GM18951 (cell line): ENCODE data around the gene SCN1B.
"Not testable (repeated sequence)": the region's sequence is repeated elsewhere in the genome, so short reads cannot be mapped to it uniquely, and the experiment has no call there.

Experiments used
- POLR2A ChIP-seq: IDR thresholded peaks from 4 replicates; pipeline ENCODE4 v1.6.1; 2011; ENCODE audit warnings: mild to moderate bottlenecking; ENCODE audit not compliant: insufficient read length, insufficient read depth; ENCODE audit errors: extremely low read depth
- in situ Hi-C: fragments of 300-500 bp; cut with MboI; formaldehyde crosslinking; loops from one replicate; pipeline ENCODE4 v1.12.0; 2022; ENCODE audit warnings: low sequenced_read_pairs, mixed read lengths, inconsistent platforms; ENCODE audit not compliant: unreplicated experiment

SCN1B gene

GRCh38 chr19:35041548-35042055, 11.3 kb downstream of the SCN1B start, which contains the start of gene HPN:
TSS of gene HPN (plus strand) at chr19:35041721. CDS start at chr19:35042507, 786 bp downstream.
- in situ Hi-C loops = no loop called here
- no peak for TF ChIP-seq POLR2A

- no peak for TF ChIP-seq POLR2A
- in situ Hi-C loops = no loop called here
Measured at GRCh38 chr19:35042056-35042730, 11.9 kb downstream of the SCN1B start.

- no peak for TF ChIP-seq POLR2A
- in situ Hi-C loops = no loop called here
Measured at GRCh38 chr19:35042954-35043604, 12.8 kb downstream of the SCN1B start.

GRCh38 chr19:35043906-35044305, 13.6 kb downstream of the SCN1B start:
- in situ Hi-C loops = no loop called here
- no peak for TF ChIP-seq POLR2A

- in situ Hi-C loops = no loop called here
- TF ChIP-seq POLR2A = no peak
Measured at GRCh38 chr19:35044317-35045117, 14.2 kb downstream of the SCN1B start.

- no peak for TF ChIP-seq POLR2A
Measured at GRCh38 chr19:35045667-35046300, 15.5 kb downstream of the SCN1B start.

GRCh38 chr19:35046461-35046860, 16.2 kb downstream of the SCN1B start:
- no peak for TF ChIP-seq POLR2A
- in situ Hi-C loops = no loop called here

More at GRCh38 chr19:35045667-35046300, 15.5 kb downstream of the SCN1B start:
- in situ Hi-C loops = no loop called here

- in situ Hi-C loops = no loop called here
- no peak for TF ChIP-seq POLR2A
Measured at GRCh38 chr19:35048911-35049411, 18.7 kb downstream of the SCN1B start.

- in situ Hi-C loops = no loop called here
- TF ChIP-seq POLR2A = no peak
Measured at GRCh38 chr19:35049456-35049855, 19.2 kb downstream of the SCN1B start.

- in situ Hi-C loops = not testable (repeated sequence)
Measured at GRCh38 chr19:35050662-35051061, 20.4 kb downstream of the SCN1B start.

- in situ Hi-C loops = not testable (repeated sequence)
Measured at GRCh38 chr19:35051268-35051667, 21.0 kb downstream of the SCN1B start.

- in situ Hi-C loops = no loop called here
- TF ChIP-seq POLR2A = no peak
Measured at GRCh38 chr19:35051796-35052195, 21.5 kb downstream of the SCN1B start.
